GM21367 (cell line): Measurements from ENCODE around the gene CCDC194.
"Not testable (repeated sequence)": the region's sequence is repeated elsewhere in the genome, so short reads cannot be mapped to it uniquely, and the experiment has no call there.

Experiments used
- ATAC-seq: cut with Tn5 transposase; IDR thresholded peaks from one replicate; pipeline ENCODE4 v1.9.1; 2021; ENCODE audit not compliant: unreplicated experiment

CCDC194 gene

GRCh38 chr19:17376935-17377600, 16.9 kb downstream of the CCDC194 start, which contains the start of gene PLVAP:
TSS of gene PLVAP (minus strand) at chr19:17377342. CDS start at chr19:17377288, 54 bp downstream.
- ATAC-seq = no peak

- peak; percentile 88 for ATAC-seq
Observed at GRCh38 chr19:17370026-17370587, 23.9 kb downstream of the CCDC194 start.

- no peak for ATAC-seq
Observed at GRCh38 chr19:17365361-17365760, 28.6 kb downstream of the CCDC194 start.

GRCh38 chr19:17363852-17364605, 30.0 kb downstream of the CCDC194 start:
- not testable (repeated sequence) for ATAC-seq

GRCh38 chr19:17359905-17360800, 33.8 kb downstream of the CCDC194 start:
- no peak for ATAC-seq

GRCh38 chr19:17358395-17358794, 35.6 kb downstream of the CCDC194 start:
- no peak for ATAC-seq

- no peak for ATAC-seq
Observed at GRCh38 chr19:17357724-17358123, 36.3 kb downstream of the CCDC194 start.

- no peak for ATAC-seq
Observed at GRCh38 chr19:17357078-17357666, 36.8 kb downstream of the CCDC194 start.

- no peak for ATAC-seq
Observed at GRCh38 chr19:17353386-17353785, 40.6 kb downstream of the CCDC194 start.

- no peak for ATAC-seq
Observed at GRCh38 chr19:17352608-17353280, 41.3 kb downstream of the CCDC194 start.

- no peak for ATAC-seq
Observed at GRCh38 chr19:17351815-17352435, 42.1 kb downstream of the CCDC194 start.

- ATAC-seq = no peak
Observed at GRCh38 chr19:17348700-17349099, 45.3 kb downstream of the CCDC194 start.

- ATAC-seq = no peak
Observed at GRCh38 chr19:17347877-17348276, 46.1 kb downstream of the CCDC194 start.

- ATAC-seq = no peak
Observed at GRCh38 chr19:17347361-17347760, 46.6 kb downstream of the CCDC194 start.

- no peak for ATAC-seq
Observed at GRCh38 chr19:17346109-17346671, 47.8 kb downstream of the CCDC194 start.

GRCh38 chr19:17341845-17342244, 52.2 kb downstream of the CCDC194 start:
- no peak for ATAC-seq

GRCh38 chr19:17341386-17341785, 52.6 kb downstream of the CCDC194 start:
- no peak for ATAC-seq

GRCh38 chr19:17340871-17341357, 53.1 kb downstream of the CCDC194 start:
- no peak for ATAC-seq
